ENCODE results near the gene CX3CL1.

GRCh38 chr16:57380671-57381462, 8.6 kb downstream of the CX3CL1 start:
- TF ChIP-seq CTCF (IDR thresholded peaks at IDR 0.05) (no peak), POLR2A (IDR thresholded peaks at IDR 0.05) (no peak)

All from lower leg skin (tissue), 3 donors.